A673 (cell line): ENCODE data around the gene STX8. TPM values are rescaled to one million over a fixed set of nuclear protein-coding genes. Genes with fewer than 3 reads are reported as not detected.
"Not testable (repeated sequence)": the region's sequence is repeated elsewhere in the genome, so short reads cannot be mapped to it uniquely, and the experiment has no call there.

Experiments used
- BruUV-seq: library from RNA; stranded (reverse); fragments of 400-500 nt; replicated peaks from 2 replicates; lab custom pipeline; 2021; lab: Mats Ljungman, UMichigan
- CTCF ChIA-PET: fragments of 300-600 bp; sonication (Branson Sonifier 250); formaldehyde crosslinking; loops from one replicate; lab custom pipeline; 2022; ENCODE audit warnings: antibody characterized with exemption; lab: Charles Lee
- POLR2A ChIA-PET: fragments of 300-600 bp; sonication (Branson Sonifier 250); formaldehyde crosslinking; loops from one replicate; lab custom pipeline; 2022; ENCODE audit warnings: antibody characterized with exemption; ENCODE audit not compliant: low non-redundant PET; lab: Charles Lee
- DNase-seq: peaks from one replicate; pipeline ENCODE4 v3.0.0-alpha.2; 2015; ENCODE audit warnings: low spot score
- H3K27ac ChIP-seq: fragments of 200-600 bp; sonication (generic); 2 replicates; pipeline ENCODE4 v1.5.1; 2016; ENCODE audit warnings: mixed run types, low read depth, mild to moderate bottlenecking, mixed read lengths, antibody characterized with exemption, low read length; ENCODE audit not compliant: poor library complexity, severe bottlenecking
- H3K27me3 ChIP-seq: fragments of 200-600 bp; sonication (generic); replicated peaks from 2 replicates; pipeline ENCODE4 v1.6.1; 2017; ENCODE audit warnings: mixed run types, low read depth, mild to moderate bottlenecking, mixed read lengths, antibody characterized with exemption, low read length; ENCODE audit not compliant: insufficient read depth, poor library complexity
- H3K36me3 ChIP-seq: fragments of 200-600 bp; sonication (generic); 2 replicates; pipeline ENCODE4 v1.6.1; 2016; ENCODE audit warnings: mixed run types, mild to moderate bottlenecking, mixed read lengths, antibody characterized with exemption, low read length; ENCODE audit not compliant: insufficient read depth, poor library complexity, severe bottlenecking
- H3K4me1 ChIP-seq: fragments of 200-600 bp; sonication (generic); 2 replicates; pipeline ENCODE4 v1.6.1; 2017; ENCODE audit warnings: mixed run types, mild to moderate bottlenecking, mixed read lengths, antibody characterized with exemption, low read length; ENCODE audit not compliant: insufficient read depth, poor library complexity, severe bottlenecking
- H3K4me3 ChIP-seq: fragments of 200-600 bp; sonication (generic); 2 replicates; pipeline ENCODE4 v1.5.1; 2016; ENCODE audit warnings: low read depth, mixed run types, mild to moderate bottlenecking, mixed read lengths, low read length; ENCODE audit not compliant: poor library complexity, severe bottlenecking
- H3K9me3 ChIP-seq: fragments of 200-600 bp; sonication (generic); 2 replicates; pipeline ENCODE4 v1.6.1; 2016; ENCODE audit warnings: mixed run types, low read depth, mild to moderate bottlenecking, mixed read lengths, antibody characterized with exemption, low read length; ENCODE audit not compliant: poor library complexity, severe bottlenecking
- EZH2 ChIP-seq: fragments of 200-600 bp; sonication (generic); IDR thresholded peaks from 2 replicates; pipeline ENCODE4 v1.6.1; 2017; ENCODE audit warnings: borderline replicate concordance, low read depth, mild to moderate bottlenecking, mixed read lengths, antibody characterized with exemption, low read length; ENCODE audit not compliant: poor library complexity, severe bottlenecking
- intact Hi-C: fragments of 100-400 bp; cut with micrococcal nuclease; formaldehyde crosslinking; loops from one replicate; pipeline ENCODE4 v1.10.0; 2022; ENCODE audit not compliant: unreplicated experiment
- total RNA-seq: library from RNA; stranded (reverse); gene quantifications from 2 replicates; pipeline ENCODE4 v1.2.3, GENCODE V29; 2021
- TF ChIP-seq, protein P1 (sequence below): fragments of 300-800, 200-600 bp; sonication (generic); conservative IDR thresholded peaks from 2 replicates; pipeline ENCODE4 v1.5.1; 2017; ENCODE audit warnings: low read depth, mild to moderate bottlenecking, antibody characterized with exemption, low read length, moderate library complexity, mixed read lengths

STX8 gene
- total RNA-seq, 1 experiment from 2014 or later = 51.4 TPM

DNA sequence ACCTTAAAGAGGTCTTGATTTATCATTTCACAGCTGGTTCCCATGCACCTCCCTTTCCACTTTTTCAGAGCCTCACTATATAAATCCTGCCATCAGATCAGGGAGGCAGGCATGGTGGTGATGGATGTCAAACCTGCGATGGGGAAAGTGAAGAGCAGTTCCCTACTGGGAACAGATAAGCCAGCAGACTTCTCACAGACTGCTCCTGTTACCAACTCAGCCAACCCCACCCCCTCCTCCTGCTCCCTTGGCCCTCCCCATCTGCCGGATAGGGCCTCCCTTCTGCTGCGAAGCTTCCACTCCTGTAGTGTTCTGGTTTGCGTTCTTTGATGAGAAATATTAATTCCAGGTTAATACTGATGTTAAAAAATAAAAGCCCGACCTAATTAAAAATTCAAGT, 232.1 kb downstream of the STX8 start:
- ChIA-PET CTCF (no interaction called here), POLR2A (no interaction called here)
- intact Hi-C loops = no loop called here
- TF ChIP-seq, protein P1, sequence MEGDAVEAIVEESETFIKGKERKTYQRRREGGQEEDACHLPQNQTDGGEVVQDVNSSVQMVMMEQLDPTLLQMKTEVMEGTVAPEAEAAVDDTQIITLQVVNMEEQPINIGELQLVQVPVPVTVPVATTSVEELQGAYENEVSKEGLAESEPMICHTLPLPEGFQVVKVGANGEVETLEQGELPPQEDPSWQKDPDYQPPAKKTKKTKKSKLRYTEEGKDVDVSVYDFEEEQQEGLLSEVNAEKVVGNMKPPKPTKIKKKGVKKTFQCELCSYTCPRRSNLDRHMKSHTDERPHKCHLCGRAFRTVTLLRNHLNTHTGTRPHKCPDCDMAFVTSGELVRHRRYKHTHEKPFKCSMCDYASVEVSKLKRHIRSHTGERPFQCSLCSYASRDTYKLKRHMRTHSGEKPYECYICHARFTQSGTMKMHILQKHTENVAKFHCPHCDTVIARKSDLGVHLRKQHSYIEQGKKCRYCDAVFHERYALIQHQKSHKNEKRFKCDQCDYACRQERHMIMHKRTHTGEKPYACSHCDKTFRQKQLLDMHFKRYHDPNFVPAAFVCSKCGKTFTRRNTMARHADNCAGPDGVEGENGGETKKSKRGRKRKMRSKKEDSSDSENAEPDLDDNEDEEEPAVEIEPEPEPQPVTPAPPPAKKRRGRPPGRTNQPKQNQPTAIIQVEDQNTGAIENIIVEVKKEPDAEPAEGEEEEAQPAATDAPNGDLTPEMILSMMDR = no peak
- no peak for TF ChIP-seq EZH2
- Histone ChIP-seq H3K27me3 (no peaks in the 10 kb centered on the region), H3K27ac (no peak overlapping the region), H3K4me1 (no peaks in the 10 kb centered on the region), H3K36me3 (no peaks in the 10 kb centered on the region), H3K4me3 (no peak overlapping the region), H3K9me3 (no peaks in the 10 kb centered on the region)
- DNase-seq = no peak
- BruUV-seq = no TSS peak

GRCh38 chr17:9342225-9342624, 233.4 kb downstream of the STX8 start:
- Histone ChIP-seq H3K36me3 (no peaks in the 10 kb centered on the region), H3K9me3 (no peaks in the 10 kb centered on the region), H3K27me3 (no peaks in the 10 kb centered on the region), H3K4me3 (no peak overlapping the region), H3K27ac (no peak overlapping the region), H3K4me1 (no peaks in the 10 kb centered on the region)
- DNase-seq = no peak
- TF ChIP-seq, protein P1 = no peak
- no peak for TF ChIP-seq EZH2
- ChIA-PET CTCF (no interaction called here), POLR2A (no interaction called here)
- intact Hi-C loops = no loop called here
- no TSS peak for BruUV-seq

DNA sequence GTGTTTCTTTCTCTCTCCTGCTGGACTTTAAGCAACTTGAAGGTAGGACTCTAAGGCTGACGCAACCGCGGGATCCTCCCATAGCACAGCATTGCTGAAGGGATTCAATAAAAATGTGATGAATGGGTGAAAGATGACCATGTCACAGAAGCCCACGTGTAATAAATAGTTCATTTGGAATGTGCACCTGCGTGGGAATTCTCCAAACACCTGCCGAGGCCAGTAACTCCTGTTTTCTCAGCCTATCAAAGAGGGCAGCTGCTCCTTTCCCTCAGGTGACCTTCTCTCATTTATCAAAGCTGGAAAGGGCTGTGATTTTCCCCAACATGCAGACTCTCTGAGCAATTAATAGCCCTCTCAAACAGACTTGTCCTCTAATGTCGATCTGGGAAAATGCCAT, 235.7 kb downstream of the STX8 start:
- no peaks in the 10 kb centered on the region for H3K4me1 ChIP-seq
- TF ChIP-seq EZH2 = no peak
- TF ChIP-seq, protein P1 = no peak
- H3K36me3 ChIP-seq = no peaks in the 10 kb centered on the region
- ChIA-PET CTCF (no interaction called here), POLR2A (no interaction called here)
- no TSS peak for BruUV-seq
- H3K9me3 ChIP-seq = peaks cover 4% of the 10 kb centered on the region
- H3K27ac ChIP-seq = no peak overlapping the region
- no peak overlapping the region for H3K4me3 ChIP-seq
- intact Hi-C loops = no loop called here
- no peak for DNase-seq
- no peaks in the 10 kb centered on the region for H3K27me3 ChIP-seq

- POLR2A ChIA-PET = not testable (repeated sequence)
These were observed 236.1 kb downstream of the STX8 start for GRCh38 chr17:9339482-9339881.

More at GRCh38 chr17:9339482-9339881, 236.1 kb downstream of the STX8 start:
- intact Hi-C loops, BruUV-seq, H3K36me3 ChIP-seq, H3K9me3 ChIP-seq, H3K4me1 ChIP-seq, H3K27me3 ChIP-seq, CTCF ChIA-PET, DNase-seq, H3K27ac ChIP-seq, H3K4me3 ChIP-seq: not testable (repeated sequence)
